OCI-LY3 (cell line): ENCODE results near the gene CALHM3.

Source experiments
- H2AFZ ChIP-seq: fragments of 200-600, 300-600 bp; shearing (Covaris generic); 2 replicates; pipeline ENCODE4 v1.6.0; 2014; ENCODE audit warnings: antibody characterized with exemption, low read depth, low read length
- H3K27ac ChIP-seq: fragments of 200-600, 300-600 bp; sonication (generic); 2 replicates; pipeline ENCODE4 v1.5.1; 2014; ENCODE audit warnings: mild to moderate bottlenecking, low read length, moderate library complexity, mixed read lengths
- H3K27me3 ChIP-seq: fragments of 200-600, 300-600 bp; sonication (generic); 2 replicates; pipeline ENCODE4 v1.6.1; 2014; ENCODE audit warnings: low read depth, low read length, mixed read lengths
- H3K36me3 ChIP-seq: fragments of 200-600, 300-600 bp; sonication (generic); replicated peaks from 2 replicates; pipeline ENCODE3; 2014; ENCODE audit warnings: low read depth, low read length, mixed read lengths
- H3K4me1 ChIP-seq: fragments of 300-600, 200-600 bp; sonication (generic); 2 replicates; pipeline ENCODE4 v1.6.1; 2014; ENCODE audit warnings: low read length, mixed read lengths
- H3K4me2 ChIP-seq: fragments of 200-600, 300-600 bp; sonication (generic); 2 replicates; pipeline ENCODE4 v1.6.1; 2014; ENCODE audit warnings: low read length, mixed read lengths
- H3K4me3 ChIP-seq: fragments of 300-600, 200-600 bp; sonication (generic); 2 replicates; pipeline ENCODE4 v1.5.1; 2014; ENCODE audit warnings: antibody characterized with exemption, mild to moderate bottlenecking, low read length, moderate library complexity
- H3K79me2 ChIP-seq: fragments of 300-600, 200-600 bp; shearing (Covaris generic); 2 replicates; pipeline ENCODE4 v1.6.1; 2014; ENCODE audit warnings: mild to moderate bottlenecking, low read length, mixed read lengths
- H3K9ac ChIP-seq: fragments of 300-600, 200-600 bp; shearing (Covaris generic); 2 replicates; pipeline ENCODE4 v1.6.0; 2014; ENCODE audit warnings: mild to moderate bottlenecking, low read length, moderate library complexity
- H3K9me3 ChIP-seq: fragments of 200-600, 300-600 bp; shearing (Covaris generic); 2 replicates; pipeline ENCODE4 v1.6.1; 2014; ENCODE audit warnings: low read length, mixed read lengths; ENCODE audit not compliant: insufficient read depth
- H4K20me1 ChIP-seq: fragments of 200-600, 300-600 bp; sonication (generic); 2 replicates; pipeline ENCODE4 v1.6.1; 2016; ENCODE audit warnings: low read length, mixed read lengths; ENCODE audit not compliant: insufficient read depth
- EZH2phosphoT487 ChIP-seq: fragments of 200-600 bp; shearing (Covaris generic); IDR thresholded peaks from 2 replicates; pipeline ENCODE4 v1.6.1; 2018; ENCODE audit warnings: antibody characterized with exemption, mixed run types, low read depth
- TF ChIP-seq, protein P1 (sequence below): fragments of 200-600, 300-600 bp; sonication (generic); IDR thresholded peaks from 2 replicates; pipeline ENCODE4 v1.5.1; 2014; ENCODE audit warnings: antibody characterized with exemption, low read length, low read depth

CALHM3 gene

DNA sequence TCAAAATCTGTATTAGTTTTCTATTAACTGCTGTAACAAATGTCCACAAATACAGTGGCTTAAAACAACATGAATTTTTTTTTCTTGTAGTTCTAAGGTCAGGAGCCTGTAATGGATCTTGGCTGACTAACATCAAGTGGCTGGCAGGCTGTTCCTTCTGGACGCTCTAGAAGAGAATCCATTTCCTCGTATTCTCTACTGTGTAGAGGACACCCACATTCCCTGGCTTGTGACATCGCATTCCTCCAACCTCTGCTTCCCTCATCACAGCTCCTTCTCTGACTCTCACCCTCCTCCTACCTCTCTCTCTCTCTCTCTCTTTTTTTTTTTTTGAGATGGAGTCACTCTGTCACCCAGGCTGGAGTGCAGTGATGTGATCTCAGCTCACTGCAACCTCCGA is 15.5 kb downstream of the CALHM3 start:
- Histone ChIP-seq H3K4me2 (no peak overlapping the region), H3K4me3 (no peak overlapping the region), H3K27me3 (no peaks in the 10 kb centered on the region), H4K20me1 (no peaks in the 10 kb centered on the region), H3K79me2 (no peaks in the 10 kb centered on the region), H3K9ac (no peak overlapping the region), H3K27ac (no peak overlapping the region), H2AFZ (no peak overlapping the region), H3K36me3 (no peaks in the 10 kb centered on the region), H3K4me1 (peaks cover 43% of the 10 kb centered on the region), H3K9me3 (no peaks in the 10 kb centered on the region)
- TF ChIP-seq, protein P1, sequence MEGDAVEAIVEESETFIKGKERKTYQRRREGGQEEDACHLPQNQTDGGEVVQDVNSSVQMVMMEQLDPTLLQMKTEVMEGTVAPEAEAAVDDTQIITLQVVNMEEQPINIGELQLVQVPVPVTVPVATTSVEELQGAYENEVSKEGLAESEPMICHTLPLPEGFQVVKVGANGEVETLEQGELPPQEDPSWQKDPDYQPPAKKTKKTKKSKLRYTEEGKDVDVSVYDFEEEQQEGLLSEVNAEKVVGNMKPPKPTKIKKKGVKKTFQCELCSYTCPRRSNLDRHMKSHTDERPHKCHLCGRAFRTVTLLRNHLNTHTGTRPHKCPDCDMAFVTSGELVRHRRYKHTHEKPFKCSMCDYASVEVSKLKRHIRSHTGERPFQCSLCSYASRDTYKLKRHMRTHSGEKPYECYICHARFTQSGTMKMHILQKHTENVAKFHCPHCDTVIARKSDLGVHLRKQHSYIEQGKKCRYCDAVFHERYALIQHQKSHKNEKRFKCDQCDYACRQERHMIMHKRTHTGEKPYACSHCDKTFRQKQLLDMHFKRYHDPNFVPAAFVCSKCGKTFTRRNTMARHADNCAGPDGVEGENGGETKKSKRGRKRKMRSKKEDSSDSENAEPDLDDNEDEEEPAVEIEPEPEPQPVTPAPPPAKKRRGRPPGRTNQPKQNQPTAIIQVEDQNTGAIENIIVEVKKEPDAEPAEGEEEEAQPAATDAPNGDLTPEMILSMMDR: no peak
- TF ChIP-seq EZH2phosphoT487: no peak

DNA sequence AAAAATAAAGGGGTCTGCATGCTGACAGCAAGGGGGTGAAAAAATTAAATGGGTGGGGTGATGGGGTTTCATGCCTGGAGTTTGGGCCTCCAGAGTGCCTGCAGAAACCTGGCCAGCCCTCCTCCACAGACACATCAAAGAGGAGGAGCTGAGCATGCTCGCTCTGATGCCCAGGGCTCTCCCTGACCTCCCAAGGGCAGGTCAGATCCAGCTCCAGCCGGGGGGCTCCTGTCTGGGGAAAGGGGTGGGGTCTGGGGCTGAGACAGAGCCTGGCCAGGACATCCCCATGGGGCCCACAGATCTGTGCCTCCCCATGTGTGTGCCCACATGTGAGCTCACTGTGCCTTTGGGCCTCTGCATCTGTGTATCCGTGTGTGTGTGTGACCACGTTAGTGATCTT is 19.4 kb downstream of the CALHM3 start:
- H3K4me2 ChIP-seq: no peak overlapping the region
- no peaks in the 10 kb centered on the region for H4K20me1 ChIP-seq
- H3K9ac ChIP-seq: no peak overlapping the region
- no peak overlapping the region for H3K27ac ChIP-seq
- no peak overlapping the region for H2AFZ ChIP-seq
- peaks cover 7% of the 10 kb centered on the region for H3K4me1 ChIP-seq
- H3K4me3 ChIP-seq: no peak overlapping the region
- TF ChIP-seq, protein P1: no peak
- TF ChIP-seq EZH2phosphoT487: no peak
- no peaks in the 10 kb centered on the region for H3K36me3 ChIP-seq
- no peaks in the 10 kb centered on the region for H3K79me2 ChIP-seq
- H3K9me3 ChIP-seq: no peaks in the 10 kb centered on the region
- H3K27me3 ChIP-seq: no peaks in the 10 kb centered on the region

DNA sequence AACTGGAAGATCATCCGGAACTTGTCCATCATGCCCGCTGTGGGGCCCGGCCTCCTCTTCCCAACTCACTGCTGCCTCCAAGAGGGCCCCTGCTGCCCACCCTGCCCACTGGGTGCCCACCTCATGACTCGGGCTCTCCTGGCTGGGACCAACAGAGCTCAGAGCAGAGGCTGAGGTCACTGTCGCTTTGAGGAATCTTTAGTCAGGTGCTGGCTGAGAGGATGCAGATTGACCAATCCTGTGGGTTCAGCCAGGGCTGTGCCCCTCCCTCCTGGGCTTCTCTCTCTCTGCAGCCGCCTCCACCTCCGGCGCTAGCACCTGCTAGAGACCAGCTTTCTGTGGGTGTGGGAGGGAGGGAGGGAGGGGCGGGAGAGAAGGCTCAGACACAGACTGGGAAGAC is 20.3 kb downstream of the CALHM3 start, which contains the start of gene CALHM1:
CALHM1 (minus strand) TSS at position 181 of the 400 bp plus-strand sequence; CDS start at position 32, 149 bp downstream.
- Histone ChIP-seq H3K4me2 (no peak within 1 kb of the TSS), H3K4me3 (no peak within 1 kb of the TSS), H3K4me1 (no peaks in the 10 kb centered on the region), H3K27me3 (no peaks in the 10 kb centered on the region), H3K79me2 (no peaks in the 10 kb centered on the region), H3K9ac (no peak within 1 kb of the TSS), H2AFZ (no peak within 1 kb of the TSS), H4K20me1 (no peaks in the 10 kb centered on the region), H3K9me3 (no peaks in the 10 kb centered on the region), H3K36me3 (no peaks in the 10 kb centered on the region), H3K27ac (no peak within 1 kb of the TSS)
- no peak for TF ChIP-seq EZH2phosphoT487
- TF ChIP-seq, protein P1: no peak

DNA sequence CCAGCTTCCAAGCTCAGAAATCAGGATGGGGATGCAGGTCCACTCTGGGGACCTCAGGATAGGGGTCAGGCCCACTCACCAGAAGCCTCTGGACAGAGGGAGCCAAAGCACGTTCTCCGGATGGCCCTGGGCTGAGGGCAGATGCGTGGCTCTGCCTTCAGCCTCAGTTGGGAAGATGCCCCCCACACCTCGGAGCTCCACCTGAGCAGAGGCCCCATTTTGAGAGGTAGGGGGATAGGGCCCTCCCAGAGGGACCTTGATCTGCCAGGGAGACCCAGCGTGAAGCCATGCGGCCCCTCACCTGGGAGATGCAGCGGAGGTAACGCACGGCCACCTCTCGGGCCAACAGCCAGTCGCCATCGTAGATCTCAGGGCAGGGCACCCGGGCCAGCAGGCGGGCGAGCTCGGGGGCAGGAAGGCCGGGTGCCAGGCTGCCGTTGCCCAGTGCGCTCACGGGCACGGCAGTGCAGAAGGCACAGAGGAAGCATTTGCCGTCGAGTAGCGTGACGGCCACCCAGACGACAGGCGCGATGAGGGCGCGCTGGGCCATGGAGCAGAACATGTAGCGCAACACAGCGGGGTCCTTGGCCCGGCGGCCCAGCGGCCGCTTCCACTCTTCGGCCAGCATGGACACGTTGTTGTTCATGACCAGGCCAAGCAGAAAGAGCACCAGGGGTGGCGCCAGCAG is 21.0 kb downstream of the CALHM3 start:
- Histone ChIP-seq H3K79me2 (no peaks in the 10 kb centered on the region), H4K20me1 (no peaks in the 10 kb centered on the region), H3K27ac (no peak overlapping the region), H3K4me2 (no peak overlapping the region), H3K4me3 (no peak overlapping the region), H3K4me1 (no peaks in the 10 kb centered on the region), H2AFZ (no peak overlapping the region), H3K36me3 (no peaks in the 10 kb centered on the region), H3K9ac (no peak overlapping the region), H3K9me3 (no peaks in the 10 kb centered on the region), H3K27me3 (no peaks in the 10 kb centered on the region)
- TF ChIP-seq, protein P1: no peak
- no peak for TF ChIP-seq EZH2phosphoT487
